Endothelial cell of umbilical vein (primary cell): ENCODE data around the gene NOSIP. TPM values are rescaled to one million over a fixed set of nuclear protein-coding genes. Genes with fewer than 3 reads are reported as not detected.

Experiments used
- BruUV-seq: library from RNA; stranded (reverse); fragments of 400-500 nt; replicated peaks from 2 replicates; lab custom pipeline; 2021; lab: Mats Ljungman, UMichigan
- CTCF ChIA-PET: fragments of 300-600, 350-600 bp; sonication (Branson Sonifier 250); formaldehyde crosslinking; loops from one replicate; lab custom pipeline; 2021; ENCODE audit warnings: antibody characterized with exemption, inconsistent platforms; lab: Charles Lee
- POLR2A ChIA-PET: fragments of 300-600, 350-600 bp; sonication (Branson Sonifier 250); formaldehyde crosslinking; loops from one replicate; lab custom pipeline; 2021; ENCODE audit warnings: antibody characterized with exemption, inconsistent platforms; lab: Charles Lee
- DNase-seq: peaks from one replicate; pipeline ENCODE4 v3.0.0-alpha.2; 2011; ENCODE audit warnings: low read depth, low spot score
- FAIRE-seq: peaks from 2 replicates; lab custom pipeline; 2011; peaks lifted over from hg19 to GRCh38; lab: Jason Lieb, UNC
- H2AFZ ChIP-seq: 2 replicates; pipeline ENCODE4 v1.6.0; 2012; ENCODE audit warnings: low read depth, low read length, control low read depth, inconsistent platforms
- H3K27ac ChIP-seq: 2 replicates; pipeline ENCODE4 v1.5.1; 2011; ENCODE audit warnings: low read depth, mild to moderate bottlenecking, control low read depth, low read length, moderate library complexity; ENCODE audit not compliant: insufficient read depth
- H3K27me3 ChIP-seq, 2 experiments: 2 replicates each; pipeline versions ENCODE4 v1.6.0 to v1.6.1; 2011; ENCODE audit warnings: low read length in 2 of 2, mixed read lengths in 1 of 2; ENCODE audit not compliant: control insufficient read depth in 2 of 2, insufficient read depth in 2 of 2
- H3K36me3 ChIP-seq, 2 experiments: 2 replicates in 1 of 2; 3 replicates in 1 of 2; pipeline ENCODE4 v1.5.1; 2011; ENCODE audit warnings: low read length in 2 of 2, mild to moderate bottlenecking in 1 of 2, moderate library complexity in 1 of 2; ENCODE audit not compliant: control insufficient read depth in 2 of 2, insufficient read depth in 2 of 2; ENCODE audit errors: extremely low read depth in 1 of 2
- H3K4me1 ChIP-seq: 3 replicates; pipeline ENCODE4 v1.5.1; 2011; ENCODE audit warnings: mild to moderate bottlenecking, low read length; ENCODE audit not compliant: control insufficient read depth, insufficient read depth; ENCODE audit errors: extremely low read depth
- H3K4me2 ChIP-seq: 2 replicates; pipeline ENCODE4 v1.6.1; 2011; ENCODE audit warnings: low read length, control low read depth, mixed read lengths; ENCODE audit not compliant: insufficient read depth
- H3K4me3 ChIP-seq, 3 experiments: fragments of 200-600 bp in 1 of 3; sonication (generic), shearing (Covaris generic) in 1 of 3; replicated peaks in 1 of 3; 2 replicates each; pipeline ENCODE4 v1.5.1; 2011 to 2016; ENCODE audit warnings: control low read depth in 3 of 3, low read length in 3 of 3, mild to moderate bottlenecking in 2 of 3, inconsistent platforms in 1 of 3, low read depth in 1 of 3, moderate library complexity in 1 of 3; ENCODE audit not compliant: insufficient read depth in 1 of 3
- H3K79me2 ChIP-seq: 2 replicates; pipeline ENCODE4 v1.6.0; 2012; ENCODE audit warnings: low read length, inconsistent platforms; ENCODE audit not compliant: control insufficient read depth, insufficient read depth
- H3K9ac ChIP-seq: replicated peaks from 2 replicates; pipeline ENCODE3; 2011; ENCODE audit warnings: low read length, control low read depth; ENCODE audit not compliant: insufficient read depth; ENCODE audit errors: extremely low read depth
- H3K9me1 ChIP-seq: replicated peaks from 3 replicates; pipeline ENCODE4 v1.6.0; 2011; ENCODE audit warnings: mild to moderate bottlenecking, low read length; ENCODE audit not compliant: control insufficient read depth, insufficient read depth; ENCODE audit errors: extremely low read depth
- H3K9me3 ChIP-seq: replicated peaks from 2 replicates; pipeline ENCODE4 v1.5.1; 2012; ENCODE audit warnings: low read length, inconsistent platforms; ENCODE audit not compliant: control insufficient read depth, insufficient read depth
- H4K20me1 ChIP-seq: replicated peaks from 2 replicates; pipeline ENCODE3; 2011; ENCODE audit warnings: mild to moderate bottlenecking, low read length; ENCODE audit not compliant: control insufficient read depth, insufficient read depth; ENCODE audit errors: extremely low read depth
- CTCF ChIP-seq, 2 donors: IDR thresholded peaks; 1 replicate in 1 of 2; 2 replicates in 1 of 2; pipeline ENCODE4 v1.5.1; 2011; ENCODE audit warnings: low read length in 2 of 2, mild to moderate bottlenecking in 2 of 2, moderate library complexity in 2 of 2, control low read depth in 1 of 2, inconsistent platforms in 1 of 2, low read depth in 1 of 2; ENCODE audit not compliant: insufficient read depth in 1 of 2; ENCODE audit errors: extremely low read depth in 1 of 2
- MAX ChIP-seq: IDR thresholded peaks from 2 replicates; pipeline ENCODE4 v1.6.1; 2011; ENCODE audit not compliant: insufficient read depth, insufficient read length
- MYC ChIP-seq: IDR thresholded peaks from one replicate; pipeline ENCODE4 v1.6.1; 2011; ENCODE audit warnings: mild to moderate bottlenecking, low read depth, low read length
- POLR2A ChIP-seq: IDR thresholded peaks from 2 replicates; pipeline ENCODE4 v1.6.1; 2012; ENCODE audit warnings: low read depth, mild to moderate bottlenecking, control low read depth, low read length
- POLR2AphosphoS5 ChIP-seq: IDR thresholded peaks from 2 replicates; pipeline ENCODE4 v1.6.1; 2012; ENCODE audit warnings: low read depth, mild to moderate bottlenecking, control low read depth, low read length, moderate library complexity; ENCODE audit not compliant: insufficient read depth
- dilution Hi-C: fragments of 300-500 bp; cut with MboI; formaldehyde crosslinking; loops from one replicate; pipeline ENCODE4 v1.15.0; 2019; ENCODE audit warnings: low sequenced_read_pairs; ENCODE audit not compliant: extremely low pct_ligation_motif_present
- intact Hi-C: fragments of 100-400 bp; cut with micrococcal nuclease; formaldehyde crosslinking; loops from one replicate; pipeline ENCODE4 v1.10.0; 2022
- polyA plus RNA-seq, 4 experiments: library from polyadenylated mRNA; depleted of rRNA in 3 of 4; stranded (reverse) in 3 of 4; unstranded in 1 of 4; fragments of >200 nt; gene quantifications; 2 replicates each; pipeline versions ENCODE4 v1.2.1 to v1.2.3, GENCODE V29; 2011 to 2012; ENCODE audit warnings: missing spikeins in 1 of 4
- total RNA-seq: library from RNA; stranded (reverse); gene quantifications from 2 replicates; pipeline ENCODE4 v1.2.3, GENCODE V29; 2021

Gene NOSIP
- total and polyA plus RNA-seq, 2 donors (not counting 3 experiments of a cell fraction or from before 2014, with no cell fraction given) = 77.5 to 128 TPM

GRCh38 chr19:49512970-49513745 is 67.2 kb downstream of the NOSIP start:
- no peaks in the 10 kb centered on the region for H3K9me3 ChIP-seq
- no peaks in the 10 kb centered on the region for H3K79me2 ChIP-seq
- intact Hi-C loops = loop anchor here (1.0 kb wide), 1 partner anchor 38 kb away; no protein-coding TSS in a partner anchor
- peak; percentile 5 for TF ChIP-seq POLR2AphosphoS5
- no peak for TF ChIP-seq MAX
- TF ChIP-seq POLR2A = no peak
- no peak for TF ChIP-seq MYC
- TF ChIP-seq CTCF (IDR thresholded peaks at IDR 0.05; ENCODE audit: extremely low read depth in 1 of 2, insufficient read depth in 1 of 2, low read depth in 1 of 2, low read length in 2 of 2) = no peak
- H3K27ac ChIP-seq = peak overlapping the region; percentile 6
- FAIRE-seq (peak; percentile 24), DNase-seq (peak; percentile 44)
- no peaks in the 10 kb centered on the region for H3K9me1 ChIP-seq
- peaks cover 15% of the 10 kb centered on the region for H3K4me1 ChIP-seq
- peak overlapping the region; percentile 47 for H3K9ac ChIP-seq
- peak overlapping the region; percentile 60 to 81 (median 66) for H3K4me3 ChIP-seq
- CTCF ChIA-PET = interaction anchor here (0.7 to 2.3 kb wide), 3 partner anchors 10 to 57 kb away, joined by 3 to 22 read pairs (median 10); no protein-coding TSS in a partner anchor
- dilution Hi-C loops = no loop called here
- POLR2A ChIA-PET = interaction anchor here (0.6 to 0.8 kb wide), 3 partner anchors 14 to 127 kb away, joined by 3 to 8 read pairs (median 3); partner anchors contain the start of genes RCN3 and RRAS
- no peaks in the 10 kb centered on the region for H4K20me1 ChIP-seq
- BruUV-seq = no TSS peak
- peak overlapping the region; percentile 89 for H3K4me2 ChIP-seq
- H3K27me3 ChIP-seq = no peaks in the 10 kb centered on the region
- peak overlapping the region; percentile 85 for H2AFZ ChIP-seq
- H3K36me3 ChIP-seq = peaks cover 0 to 1% of the 10 kb centered on the region in 2 experiments
